HCT116 (cell line): ENCODE measurements around the gene ELF3. TPM values are rescaled to one million over a fixed set of nuclear protein-coding genes. Genes with fewer than 3 reads are reported as not detected.

Experiments
- ATAC-seq: fragments of 200-7000 bp; cut with Tn5 transposase; 2 replicates; pipeline ENCODE4 v1.9.1; 2020; ENCODE audit warnings: mild to moderate bottlenecking, moderate library complexity
- BruUV-seq: library from RNA; stranded (reverse); fragments of 400-500 nt; replicated peaks from 2 replicates; lab custom pipeline; 2021; lab: Mats Ljungman, UMichigan
- CTCF ChIA-PET: fragments of 300-600 bp; sonication (Branson Sonifier 250); formaldehyde crosslinking; loops from one replicate; lab custom pipeline; 2021; ENCODE audit warnings: antibody characterized with exemption; lab: Charles Lee
- POLR2A ChIA-PET: fragments of 300-600, 350-600 bp; sonication (Branson Sonifier 250); formaldehyde crosslinking; loops from one replicate; lab custom pipeline; 2021; ENCODE audit warnings: antibody characterized with exemption; lab: Charles Lee
- RAD21 ChIA-PET, 2 experiments: fragments of 300-600 bp; sonication (Branson Sonifier 250); formaldehyde crosslinking; loops; one replicate each; lab custom pipeline; 2023; ENCODE audit warnings: low total read pairs in 2 of 2; ENCODE audit not compliant: uncharacterized antibody in 2 of 2, unreplicated experiment in 2 of 2, low non-redundant PET in 1 of 2; lab: Charles Lee
- DNase-seq: peaks from one replicate; pipeline ENCODE4 v3.0.0-alpha.2; 2010; ENCODE audit warnings: low read depth, low spot score
- H2AFZ ChIP-seq: fragments of 200-600 bp; shearing (Covaris generic), sonication (generic); 2 replicates; pipeline ENCODE4 v1.6.1; 2017; ENCODE audit warnings: low read depth, mixed run types, mixed read lengths, antibody characterized with exemption, low read length; ENCODE audit not compliant: poor library complexity, severe bottlenecking
- H3K27ac ChIP-seq: 2 replicates; pipeline ENCODE4 v1.5.1; 2012; ENCODE audit warnings: low read depth, low read length
- H3K27me3 ChIP-seq: fragments of 200-600 bp; sonication (generic); 2 replicates; pipeline ENCODE4 v1.6.1; 2016; ENCODE audit warnings: mixed run types, low read length, mixed read lengths; ENCODE audit not compliant: insufficient read depth
- H3K36me3 ChIP-seq, 2 experiments: fragments of 200-500 bp in 1 of 2; fragments of 200-600 bp in 1 of 2; sonication (Bioruptor generic) in 1 of 2; sonication (generic) in 1 of 2; 2 replicates each; pipeline versions ENCODE4 v1.5.1 to v1.6.1; 2014 to 2016; ENCODE audit warnings: low read length in 2 of 2, inconsistent platforms in 1 of 2, mixed read lengths in 1 of 2, mixed run types in 1 of 2; ENCODE audit not compliant: insufficient read depth in 2 of 2, control insufficient read depth in 1 of 2
- H3K4me1 ChIP-seq, 2 experiments: fragments of 200-600 bp in 1 of 2; sonication (generic) in 1 of 2; 2 replicates each; pipeline versions ENCODE4 v1.5.1 to v1.6.1; 2012 to 2017; ENCODE audit warnings: low read length in 2 of 2, inconsistent platforms in 1 of 2, mild to moderate bottlenecking in 1 of 2, mixed read lengths in 1 of 2, mixed run types in 1 of 2, moderate library complexity in 1 of 2; ENCODE audit not compliant: insufficient read depth in 2 of 2, control insufficient read depth in 1 of 2
- H3K4me2 ChIP-seq: fragments of 200-600 bp; sonication (generic); 2 replicates; pipeline ENCODE4 v1.6.1; 2017; ENCODE audit warnings: mixed run types, low read length, mixed read lengths
- H3K4me3 ChIP-seq, 2 experiments: fragments of 200-600 bp in 1 of 2; sonication (generic) in 1 of 2; replicated peaks in 1 of 2; 2 replicates each; pipeline ENCODE4 v1.5.1; 2011 to 2016; ENCODE audit warnings: low read length in 2 of 2, control low read depth in 1 of 2, low read depth in 1 of 2, mild to moderate bottlenecking in 1 of 2, mixed read lengths in 1 of 2, mixed run types in 1 of 2
- H3K79me2 ChIP-seq: fragments of 200-600 bp; sonication (generic); 2 replicates; pipeline ENCODE4 v1.6.1; 2017; ENCODE audit warnings: mild to moderate bottlenecking, mixed run types, low read length, moderate library complexity, mixed read lengths; ENCODE audit not compliant: insufficient read depth
- H3K9ac ChIP-seq: fragments of 200-600 bp; sonication (generic); 2 replicates; pipeline ENCODE4 v1.6.1; 2016; ENCODE audit warnings: low read length, mixed read lengths
- H3K9me2 ChIP-seq: fragments of 200-600 bp; sonication (generic), shearing (Covaris generic); 2 replicates; pipeline ENCODE4 v1.6.1; 2017; ENCODE audit warnings: mixed run types, mild to moderate bottlenecking, moderate library complexity; ENCODE audit not compliant: insufficient read depth
- H3K9me3 ChIP-seq, 2 experiments: fragments of 200-500 bp in 1 of 2; fragments of 200-600 bp in 1 of 2; sonication (Bioruptor generic) in 1 of 2; sonication (generic) in 1 of 2; 2 replicates each; pipeline ENCODE4 v1.6.1; 2014 to 2017; ENCODE audit warnings: low read length in 2 of 2, mixed read lengths in 2 of 2, inconsistent platforms in 1 of 2, low read depth in 1 of 2, mild to moderate bottlenecking in 1 of 2, mixed run types in 1 of 2, moderate library complexity in 1 of 2; ENCODE audit not compliant: control insufficient read depth in 1 of 2, insufficient read depth in 1 of 2
- H4K20me1 ChIP-seq: fragments of 200-600 bp; sonication (generic), shearing (Covaris generic); 2 replicates; pipeline ENCODE4 v1.6.1; 2017; ENCODE audit warnings: mixed run types, mild to moderate bottlenecking, moderate library complexity; ENCODE audit not compliant: insufficient read depth
- CBX3 ChIP-seq: IDR thresholded peaks from 2 replicates; pipeline ENCODE4 v1.6.1; 2012; ENCODE audit warnings: low read depth
- CEBPB ChIP-seq: IDR thresholded peaks from 2 replicates; pipeline ENCODE4 v1.6.1; 2012; ENCODE audit warnings: low read depth
- CTCF ChIP-seq, 3 experiments: fragments of 200-600 bp in 1 of 3; sonication (generic) in 1 of 3; IDR thresholded peaks in 2 of 3; conservative IDR thresholded peaks in 1 of 3; 2 replicates each; pipeline ENCODE4 v1.5.1; 2012 to 2017; ENCODE audit warnings: low read depth in 2 of 3, low read length in 2 of 3, antibody characterized with exemption in 1 of 3, borderline replicate concordance in 1 of 3, control low read depth in 1 of 3, mild to moderate bottlenecking in 1 of 3, mixed read lengths in 1 of 3, mixed run types in 1 of 3, moderate library complexity in 1 of 3; ENCODE audit not compliant: insufficient read depth in 1 of 3
- EGR1 ChIP-seq: IDR thresholded peaks from 2 replicates; pipeline ENCODE4 v1.6.1; 2012; ENCODE audit warnings: low read depth
- ELF1 ChIP-seq: IDR thresholded peaks from 2 replicates; pipeline ENCODE4 v1.6.1; 2012; ENCODE audit warnings: low read depth, borderline replicate concordance
- EZH2 ChIP-seq: fragments of 200-600 bp; sonication (generic); IDR thresholded peaks from 2 replicates; pipeline ENCODE4 v1.6.1; 2017; ENCODE audit warnings: antibody characterized with exemption, mixed run types
- FOSL1 ChIP-seq: IDR thresholded peaks from 2 replicates; pipeline ENCODE4 v1.6.1; 2012; ENCODE audit warnings: low read depth
- JUND ChIP-seq: IDR thresholded peaks from 2 replicates; pipeline ENCODE4 v1.6.1; 2012
- MAX ChIP-seq: IDR thresholded peaks from 2 replicates; pipeline ENCODE4 v1.6.1; 2012
- POLR2A ChIP-seq: IDR thresholded peaks from 2 replicates; pipeline ENCODE4 v1.7.0; 2011; ENCODE audit warnings: borderline replicate concordance; ENCODE audit not compliant: insufficient read depth, insufficient read length; ENCODE audit errors: extremely low read depth
- POLR2AphosphoS5 ChIP-seq: IDR thresholded peaks from 2 replicates; pipeline ENCODE4 v1.6.1; 2011; ENCODE audit warnings: mild to moderate bottlenecking, low read depth, low read length, moderate library complexity
- RAD21 ChIP-seq: IDR thresholded peaks from 2 replicates; pipeline ENCODE4 v1.6.1; 2012; ENCODE audit warnings: low read depth, mild to moderate bottlenecking
- REST ChIP-seq: IDR thresholded peaks from 2 replicates; pipeline ENCODE4 v1.6.1; 2012; ENCODE audit warnings: low read depth
- SIN3A ChIP-seq: IDR thresholded peaks from 2 replicates; pipeline ENCODE4 v1.6.1; 2012; ENCODE audit warnings: low read depth
- SP1 ChIP-seq: IDR thresholded peaks from 2 replicates; pipeline ENCODE4 v1.6.1; 2012; ENCODE audit warnings: low read depth
- TCF7L2 ChIP-seq: IDR thresholded peaks from 2 replicates; pipeline ENCODE4 v1.7.0; 2011; ENCODE audit warnings: borderline replicate concordance, inconsistent platforms; ENCODE audit not compliant: insufficient read depth, insufficient read length; ENCODE audit errors: extremely low read depth
- YY1 ChIP-seq: IDR thresholded peaks from 2 replicates; pipeline ENCODE4 v1.6.1; 2011; ENCODE audit warnings: low read length, low read depth, moderate library complexity, mild to moderate bottlenecking; ENCODE audit not compliant: insufficient replicate concordance; ENCODE audit errors: extremely low read depth
- ZFX ChIP-seq: fragments of 450-650 bp; IDR thresholded peaks from 2 replicates; pipeline ENCODE4 v1.6.1; 2017
- intact Hi-C: fragments of 100-400 bp; cut with micrococcal nuclease; formaldehyde crosslinking; loops from 2 replicates; pipeline ENCODE4 v1.10.0; 2022
- total RNA-seq: library from RNA; stranded (reverse); gene quantifications from one replicate; pipeline ENCODE4 v1.2.1, GENCODE V29; 2021; ENCODE audit not compliant: unreplicated experiment
- TF ChIP-seq, protein P1 (sequence below): IDR thresholded peaks from 2 replicates; pipeline ENCODE4 v1.6.1; 2012
- TF ChIP-seq, protein P2 (sequence below): IDR thresholded peaks from 2 replicates; pipeline ENCODE4 v1.6.1; 2011; ENCODE audit warnings: mild to moderate bottlenecking, low read length, moderate library complexity; ENCODE audit not compliant: insufficient replicate concordance; ENCODE audit errors: extremely low read depth

The ELF3 gene
- total RNA-seq, 1 experiment from 2014 or later = 200 TPM

GRCh38 chr1:202047977-202048376 is 37.6 kb downstream of the ELF3 start:
- Histone ChIP-seq H3K9ac (no peak overlapping the region; the same call in 1 of the 2 replicates), H3K79me2 (no peaks in the 10 kb centered on the region), H3K9me3 (no peaks in the 10 kb centered on the region), H3K9me2 (no peaks in the 10 kb centered on the region), H3K27me3 (no peaks in the 10 kb centered on the region), H3K27ac (no peak overlapping the region)
- POLR2A ChIA-PET = interaction anchor here (0.8 to 4.2 kb wide), 5 partner anchors 9 to 37 kb away, joined by 4 to 28 read pairs (median 6); partner anchors contain the start of gene ELF3
- no peak for TF ChIP-seq YY1
- TF ChIP-seq SIN3A = no peak
- no peak for TF ChIP-seq SP1
- TF ChIP-seq MAX = no peak
- TF ChIP-seq ELF1 = no peak
- TF ChIP-seq, protein P1, sequence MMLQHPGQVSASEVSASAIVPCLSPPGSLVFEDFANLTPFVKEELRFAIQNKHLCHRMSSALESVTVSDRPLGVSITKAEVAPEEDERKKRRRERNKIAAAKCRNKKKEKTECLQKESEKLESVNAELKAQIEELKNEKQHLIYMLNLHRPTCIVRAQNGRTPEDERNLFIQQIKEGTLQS = no peak
- TF ChIP-seq EGR1 = no peak
- TF ChIP-seq CEBPB = no peak
- TF ChIP-seq TCF7L2 = no peak
- TF ChIP-seq RAD21 = no peak
- TF ChIP-seq FOSL1 = no peak
- TF ChIP-seq ZFX = no peak
- TF ChIP-seq REST = no peak
- TF ChIP-seq EZH2 = no peak
- TF ChIP-seq, protein P2, sequence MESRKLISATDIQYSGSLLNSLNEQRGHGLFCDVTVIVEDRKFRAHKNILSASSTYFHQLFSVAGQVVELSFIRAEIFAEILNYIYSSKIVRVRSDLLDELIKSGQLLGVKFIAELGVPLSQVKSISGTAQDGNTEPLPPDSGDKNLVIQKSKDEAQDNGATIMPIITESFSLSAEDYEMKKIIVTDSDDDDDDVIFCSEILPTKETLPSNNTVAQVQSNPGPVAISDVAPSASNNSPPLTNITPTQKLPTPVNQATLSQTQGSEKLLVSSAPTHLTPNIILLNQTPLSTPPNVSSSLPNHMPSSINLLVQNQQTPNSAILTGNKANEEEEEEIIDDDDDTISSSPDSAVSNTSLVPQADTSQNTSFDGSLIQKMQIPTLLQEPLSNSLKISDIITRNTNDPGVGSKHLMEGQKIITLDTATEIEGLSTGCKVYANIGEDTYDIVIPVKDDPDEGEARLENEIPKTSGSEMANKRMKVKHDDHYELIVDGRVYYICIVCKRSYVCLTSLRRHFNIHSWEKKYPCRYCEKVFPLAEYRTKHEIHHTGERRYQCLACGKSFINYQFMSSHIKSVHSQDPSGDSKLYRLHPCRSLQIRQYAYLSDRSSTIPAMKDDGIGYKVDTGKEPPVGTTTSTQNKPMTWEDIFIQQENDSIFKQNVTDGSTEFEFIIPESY = no peak
- TF ChIP-seq CBX3 = no peak
- no peak for TF ChIP-seq JUND
- no peak for TF ChIP-seq CTCF (IDR thresholded peaks at IDR 0.05 in 2 of 3, conservative IDR thresholded peaks at IDR 0.05 in 1 of 3; ENCODE audit: borderline replicate concordance in 1 of 3, insufficient read depth in 1 of 3, low read depth in 2 of 3, low read length in 2 of 3)
- TF ChIP-seq POLR2AphosphoS5 = no peak
- TF ChIP-seq POLR2A = no peak
- TF ChIP-seq, all 23 proteins: peak for 0
- ATAC-seq = no peak
- RAD21 ChIA-PET = no interaction called here
- intact Hi-C loops = no loop called here
- DNase-seq = no peak
- H3K4me3 ChIP-seq = no peak overlapping the region
- BruUV-seq = no TSS peak
- CTCF ChIA-PET = no interaction called here
- no peaks in the 10 kb centered on the region for H4K20me1 ChIP-seq
- peaks cover 43 to 69% of the 10 kb centered on the region in 2 experiments for H3K4me1 ChIP-seq
- no peaks in the 10 kb centered on the region for H3K36me3 ChIP-seq
- H3K4me2 ChIP-seq = peak overlapping the region; percentile 58
- no peak overlapping the region for H2AFZ ChIP-seq
